ENCODE data around the gene RACGAP1. TPM values are rescaled to one million over a fixed set of nuclear protein-coding genes. Genes with fewer than 3 reads are reported as not detected.

The RACGAP1 gene
- total RNA-seq, 4 donors from 2014 or later, result 5.1 to 29.7 (median 8.5) TPM

GRCh38 chr12:50057896-50058670 is 32.8 kb upstream of the RACGAP1 start:
- Histone ChIP-seq H3K27ac (peak overlapping the region in 1 of 4 donors; percentile 12), H3K9me3 (no peaks in the 10 kb centered on the region), H3K4me1 (peaks cover 0 to 25% (median 6%) of the 10 kb centered on the region in 4 donors), H3K4me3 (peak overlapping the region; percentile 45 to 83 (median 69)), H3K36me3 (no peaks in the 10 kb centered on the region), H3K27me3 (peaks cover 0 to 4% of the 10 kb centered on the region in 2 donors)
- TF ChIP-seq CTCF (IDR thresholded peaks at IDR 0.05) (no peak), POLR2A (IDR thresholded peaks at IDR 0.05) (no peak)
- DNase-seq, result peak in 1 of 3 donors; percentile 39

GRCh38 chr12:50057000-50057841 is 31.9 kb upstream of the RACGAP1 start, which contains the start of gene ASIC1:
TSS of gene ASIC1 (plus strand) at chr12:50057596. CDS start at chr12:50058767, 1,171 bp downstream.
- H3K9me3 ChIP-seq, result no peaks in the 10 kb centered on the region
- no peaks in the 10 kb centered on the region for H3K36me3 ChIP-seq
- peak in 2 of 3 donors; percentile 73 to 75 for DNase-seq
- H3K4me3 ChIP-seq, result peak within 1 kb of the TSS; percentile 45 to 83 (median 69)
- peaks cover 0 to 4% of the 10 kb centered on the region in 2 donors for H3K27me3 ChIP-seq
- H3K4me1 ChIP-seq, result peaks cover 0 to 25% (median 6%) of the 10 kb centered on the region in 4 donors
- peak within 1 kb of the TSS in 1 of 4 donors; percentile 65 for H3K27ac ChIP-seq
- TF ChIP-seq CTCF (IDR thresholded peaks at IDR 0.05) (peak in 2 of 6 experiments; percentile 10 to 15), POLR2A (IDR thresholded peaks at IDR 0.05) (no peak)

- no peaks in the 10 kb centered on the region for H3K36me3 ChIP-seq
- H3K9me3 ChIP-seq, result no peaks in the 10 kb centered on the region
- peaks cover 0 to 4% of the 10 kb centered on the region in 2 donors for H3K27me3 ChIP-seq
- H3K4me1 ChIP-seq, result peaks cover 0 to 25% (median 6%) of the 10 kb centered on the region in 4 donors
- H3K4me3 ChIP-seq, result peak overlapping the region in 1 of 4 donors; percentile 83
- no peak for DNase-seq
- no peak overlapping the region for H3K27ac ChIP-seq
- TF ChIP-seq POLR2A (IDR thresholded peaks at IDR 0.05) (no peak), CTCF (IDR thresholded peaks at IDR 0.05) (no peak)
These were observed 31.3 kb upstream of the RACGAP1 start for GRCh38 chr12:50056639-50056976.

- peak; percentile 40 to 71 (median 67) for DNase-seq
- no peak for TF ChIP-seq POLR2A (IDR thresholded peaks at IDR 0.05)
- TF ChIP-seq CTCF (IDR thresholded peaks at IDR 0.05), result peak; percentile 46 to 96 (median 84)
- H3K36me3 ChIP-seq, result no peaks in the 10 kb centered on the region
- H3K9me3 ChIP-seq, result no peaks in the 10 kb centered on the region
- peaks cover 0 to 4% of the 10 kb centered on the region in 2 donors for H3K27me3 ChIP-seq
- H3K27ac ChIP-seq, result no peak overlapping the region
- H3K4me3 ChIP-seq, result peak overlapping the region in 1 of 4 donors; percentile 12
- peaks cover 0 to 29% (median 6%) of the 10 kb centered on the region in 4 donors for H3K4me1 ChIP-seq
These were observed 30.7 kb upstream of the RACGAP1 start for GRCh38 chr12:50055831-50056638.

- no peak for DNase-seq
- Histone ChIP-seq H3K9me3 (no peaks in the 10 kb centered on the region), H3K27me3 (peaks cover 0 to 4% of the 10 kb centered on the region in 2 donors), H3K27ac (no peak overlapping the region), H3K4me3 (no peak overlapping the region), H3K36me3 (no peaks in the 10 kb centered on the region), H3K4me1 (peaks cover 0 to 42% (median 6%) of the 10 kb centered on the region in 4 donors)
- TF ChIP-seq POLR2A (IDR thresholded peaks at IDR 0.05) (no peak), CTCF (IDR thresholded peaks at IDR 0.05) (no peak)
These were observed 28.3 kb upstream of the RACGAP1 start for GRCh38 chr12:50053583-50053982.
